Panc1 (cell line): ENCODE data around the gene CTNND2. TPM values are rescaled to one million over a fixed set of nuclear protein-coding genes. Genes with fewer than 3 reads are reported as not detected.
"Not testable (repeated sequence)": the region's sequence is repeated elsewhere in the genome, so short reads cannot be mapped to it uniquely, and the experiment has no call there.

ENCODE experiments used
- ATAC-seq: fragments of 200-7000 bp; cut with Tn5 transposase; 2 replicates; pipeline ENCODE4 v1.9.1; 2020; ENCODE audit warnings: mild to moderate bottlenecking, moderate library complexity
- BruUV-seq: library from RNA; stranded (reverse); fragments of 400-500 nt; replicated peaks from 2 replicates; lab custom pipeline; 2021; lab: Mats Ljungman, UMichigan
- CTCF ChIA-PET: fragments of 300-600 bp; sonication (Branson Sonifier 250); formaldehyde crosslinking; loops from one replicate; lab custom pipeline; 2022; ENCODE audit warnings: antibody characterized with exemption; lab: Charles Lee
- POLR2A ChIA-PET: fragments of 300-600 bp; sonication (Branson Sonifier 250); formaldehyde crosslinking; loops from one replicate; lab custom pipeline; 2022; ENCODE audit warnings: antibody characterized with exemption; lab: Charles Lee
- DNase-seq: peaks from one replicate; pipeline ENCODE4 v3.0.0-alpha.2; 2010; ENCODE audit warnings: low read depth, low spot score
- H3K27ac ChIP-seq: 2 replicates; pipeline ENCODE4 v1.5.1; 2011; ENCODE audit warnings: mild to moderate bottlenecking, low read length, inconsistent platforms
- H3K27me3 ChIP-seq: fragments of 200-500 bp; sonication (Bioruptor generic); 2 replicates; pipeline ENCODE4 v1.6.0; 2014; ENCODE audit warnings: low read length, inconsistent platforms; ENCODE audit not compliant: control insufficient read depth, insufficient read depth
- H3K36me3 ChIP-seq: fragments of 200-500 bp; sonication (Bioruptor generic); 2 replicates; pipeline ENCODE4 v1.5.1; 2014; ENCODE audit warnings: inconsistent platforms, mild to moderate bottlenecking, low read length, moderate library complexity; ENCODE audit not compliant: control insufficient read depth, insufficient read depth
- H3K4me1 ChIP-seq: 2 replicates; pipeline ENCODE4 v1.5.1; 2011; ENCODE audit warnings: inconsistent platforms, mild to moderate bottlenecking, low read length, moderate library complexity; ENCODE audit not compliant: control insufficient read depth, insufficient read depth
- H3K4me3 ChIP-seq, 2 experiments: 2 replicates each; pipeline ENCODE4 v1.5.1; 2011 to 2012; ENCODE audit warnings: low read depth in 2 of 2, low read length in 2 of 2, mild to moderate bottlenecking in 2 of 2, inconsistent platforms in 1 of 2, moderate library complexity in 1 of 2
- H3K9me3 ChIP-seq: fragments of 200-500 bp; sonication (Bioruptor generic); 2 replicates; pipeline ENCODE4 v1.5.1; 2014; ENCODE audit warnings: low read depth, mild to moderate bottlenecking, inconsistent platforms, low read length, moderate library complexity; ENCODE audit not compliant: control insufficient read depth, insufficient read depth
- POLR2AphosphoS5 ChIP-seq: IDR thresholded peaks from 2 replicates; pipeline ENCODE4 v1.6.1; 2012; ENCODE audit warnings: mild to moderate bottlenecking, low read depth, low read length, moderate library complexity
- SIN3A ChIP-seq: IDR thresholded peaks from 2 replicates; pipeline ENCODE4 v1.6.1; 2012; ENCODE audit warnings: low read depth, mild to moderate bottlenecking, low read length, moderate library complexity, borderline replicate concordance; ENCODE audit not compliant: insufficient read depth
- TCF7L2 ChIP-seq: IDR thresholded peaks from 2 replicates; pipeline ENCODE4 v1.6.1; 2011; ENCODE audit warnings: mild to moderate bottlenecking, low read depth, low read length, inconsistent platforms
- in situ Hi-C: cut with HindIII; loops from 2 replicates; pipeline ENCODE4 v1.10.0; 2016; ENCODE audit warnings: low sequenced_read_pairs, low pct_unique_long_range_greater_than_20kb
- intact Hi-C: fragments of 100-400 bp; cut with micrococcal nuclease; formaldehyde crosslinking; loops from one replicate; pipeline ENCODE4 v1.10.0; 2022; ENCODE audit not compliant: unreplicated experiment
- total RNA-seq: library from RNA; stranded (reverse); gene quantifications from one replicate; pipeline ENCODE4 v1.2.1, GENCODE V29; 2021; ENCODE audit not compliant: unreplicated experiment
- TF ChIP-seq, protein P1 (sequence below), 2 experiments: IDR thresholded peaks; 2 replicates each; pipeline ENCODE4 v1.6.1; 2011 to 2012; ENCODE audit warnings: low read depth in 2 of 2, control low read depth in 1 of 2, low read length in 1 of 2, mild to moderate bottlenecking in 1 of 2, moderate library complexity in 1 of 2; ENCODE audit not compliant: insufficient read depth in 1 of 2
- TF ChIP-seq, protein P2 (sequence below): fragments of 450-650 bp; IDR thresholded peaks from 2 replicates; pipeline ENCODE4 v1.5.1; 2017; ENCODE audit warnings: mild to moderate bottlenecking

CTNND2 gene
- total RNA-seq, 1 experiment from 2014 or later = 1.0 TPM

DNA sequence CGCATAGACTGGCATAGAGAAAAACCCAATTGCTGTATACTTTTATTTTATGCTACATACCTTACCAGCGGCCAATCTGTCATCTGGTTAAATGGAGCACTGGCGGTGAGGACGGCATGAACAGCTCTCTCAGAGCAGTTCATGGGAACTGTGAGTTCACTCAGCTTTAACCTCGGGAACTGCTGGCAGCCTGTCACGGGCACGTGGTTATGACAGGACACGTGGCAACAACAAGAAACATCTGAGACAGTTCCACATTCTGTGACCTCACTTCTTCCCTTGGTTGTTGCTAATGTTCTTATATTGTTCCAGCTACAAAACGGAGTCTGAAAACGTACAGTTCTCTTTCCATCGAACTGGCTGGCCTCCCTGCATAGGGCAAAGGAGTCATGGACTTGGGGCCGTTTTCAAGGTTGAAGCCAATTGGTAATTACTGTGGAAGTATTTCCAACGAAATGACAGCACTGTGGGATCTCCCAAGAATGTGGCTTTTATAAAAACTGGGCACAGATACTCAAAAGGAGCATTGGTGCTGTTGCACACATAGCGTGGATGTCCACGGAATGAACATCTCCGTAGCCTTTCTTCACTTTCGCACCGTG lies 896.9 kb downstream of the CTNND2 start:
- CTCF ChIA-PET = no interaction called here
- ATAC-seq (no peak), DNase-seq (no peak)
- Histone ChIP-seq H3K27ac (no peak overlapping the region), H3K36me3 (no peaks in the 10 kb centered on the region), H3K4me3 (no peak overlapping the region), H3K9me3 (no peaks in the 10 kb centered on the region), H3K27me3 (peaks cover 10% of the 10 kb centered on the region; the same call in 1 of the 2 replicates), H3K4me1 (no peaks in the 10 kb centered on the region)
- POLR2A ChIA-PET = no interaction called here
- no peak for TF ChIP-seq SIN3A
- TF ChIP-seq TCF7L2 = no peak
- TF ChIP-seq, protein P1, sequence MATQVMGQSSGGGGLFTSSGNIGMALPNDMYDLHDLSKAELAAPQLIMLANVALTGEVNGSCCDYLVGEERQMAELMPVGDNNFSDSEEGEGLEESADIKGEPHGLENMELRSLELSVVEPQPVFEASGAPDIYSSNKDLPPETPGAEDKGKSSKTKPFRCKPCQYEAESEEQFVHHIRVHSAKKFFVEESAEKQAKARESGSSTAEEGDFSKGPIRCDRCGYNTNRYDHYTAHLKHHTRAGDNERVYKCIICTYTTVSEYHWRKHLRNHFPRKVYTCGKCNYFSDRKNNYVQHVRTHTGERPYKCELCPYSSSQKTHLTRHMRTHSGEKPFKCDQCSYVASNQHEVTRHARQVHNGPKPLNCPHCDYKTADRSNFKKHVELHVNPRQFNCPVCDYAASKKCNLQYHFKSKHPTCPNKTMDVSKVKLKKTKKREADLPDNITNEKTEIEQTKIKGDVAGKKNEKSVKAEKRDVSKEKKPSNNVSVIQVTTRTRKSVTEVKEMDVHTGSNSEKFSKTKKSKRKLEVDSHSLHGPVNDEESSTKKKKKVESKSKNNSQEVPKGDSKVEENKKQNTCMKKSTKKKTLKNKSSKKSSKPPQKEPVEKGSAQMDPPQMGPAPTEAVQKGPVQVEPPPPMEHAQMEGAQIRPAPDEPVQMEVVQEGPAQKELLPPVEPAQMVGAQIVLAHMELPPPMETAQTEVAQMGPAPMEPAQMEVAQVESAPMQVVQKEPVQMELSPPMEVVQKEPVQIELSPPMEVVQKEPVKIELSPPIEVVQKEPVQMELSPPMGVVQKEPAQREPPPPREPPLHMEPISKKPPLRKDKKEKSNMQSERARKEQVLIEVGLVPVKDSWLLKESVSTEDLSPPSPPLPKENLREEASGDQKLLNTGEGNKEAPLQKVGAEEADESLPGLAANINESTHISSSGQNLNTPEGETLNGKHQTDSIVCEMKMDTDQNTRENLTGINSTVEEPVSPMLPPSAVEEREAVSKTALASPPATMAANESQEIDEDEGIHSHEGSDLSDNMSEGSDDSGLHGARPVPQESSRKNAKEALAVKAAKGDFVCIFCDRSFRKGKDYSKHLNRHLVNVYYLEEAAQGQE (IDR thresholded peaks at IDR 0.05; ENCODE audit: insufficient read depth in 1 of 2, low read depth in 2 of 2, low read length in 1 of 2) = no peak
- no peak for TF ChIP-seq POLR2AphosphoS5
- TF ChIP-seq, protein P2, sequence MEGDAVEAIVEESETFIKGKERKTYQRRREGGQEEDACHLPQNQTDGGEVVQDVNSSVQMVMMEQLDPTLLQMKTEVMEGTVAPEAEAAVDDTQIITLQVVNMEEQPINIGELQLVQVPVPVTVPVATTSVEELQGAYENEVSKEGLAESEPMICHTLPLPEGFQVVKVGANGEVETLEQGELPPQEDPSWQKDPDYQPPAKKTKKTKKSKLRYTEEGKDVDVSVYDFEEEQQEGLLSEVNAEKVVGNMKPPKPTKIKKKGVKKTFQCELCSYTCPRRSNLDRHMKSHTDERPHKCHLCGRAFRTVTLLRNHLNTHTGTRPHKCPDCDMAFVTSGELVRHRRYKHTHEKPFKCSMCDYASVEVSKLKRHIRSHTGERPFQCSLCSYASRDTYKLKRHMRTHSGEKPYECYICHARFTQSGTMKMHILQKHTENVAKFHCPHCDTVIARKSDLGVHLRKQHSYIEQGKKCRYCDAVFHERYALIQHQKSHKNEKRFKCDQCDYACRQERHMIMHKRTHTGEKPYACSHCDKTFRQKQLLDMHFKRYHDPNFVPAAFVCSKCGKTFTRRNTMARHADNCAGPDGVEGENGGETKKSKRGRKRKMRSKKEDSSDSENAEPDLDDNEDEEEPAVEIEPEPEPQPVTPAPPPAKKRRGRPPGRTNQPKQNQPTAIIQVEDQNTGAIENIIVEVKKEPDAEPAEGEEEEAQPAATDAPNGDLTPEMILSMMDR = no peak
- in situ Hi-C loops = no loop called here
- BruUV-seq = no TSS peak
- intact Hi-C loops = no loop called here

DNA sequence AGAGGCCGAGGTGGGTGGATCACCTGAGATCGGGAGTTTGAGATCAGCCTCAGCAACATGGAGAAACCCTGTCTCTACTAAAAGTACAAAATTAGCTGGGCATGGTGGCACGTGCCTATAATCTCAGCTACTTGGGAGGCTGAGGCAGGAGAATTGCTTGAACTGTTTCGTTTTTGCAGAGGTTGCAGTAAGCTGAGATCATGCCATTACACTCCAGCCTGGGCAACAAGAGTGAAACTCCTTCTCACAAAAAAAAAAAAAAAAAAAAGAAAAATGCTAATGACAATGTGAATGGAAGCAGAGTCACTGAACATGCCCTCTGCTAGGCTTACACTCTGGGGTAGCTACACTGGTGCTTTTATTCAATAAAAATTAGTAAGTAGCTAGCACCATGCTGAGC lies 899.7 kb downstream of the CTNND2 start:
- CTCF ChIA-PET = interaction anchor here (0.6 kb wide), 1 partner anchor 1119 kb away, joined by 9 read pairs; no protein-coding TSS in a partner anchor
- in situ Hi-C loops, POLR2A ChIA-PET, H3K9me3 ChIP-seq, DNase-seq, H3K27ac ChIP-seq, H3K36me3 ChIP-seq, H3K4me3 ChIP-seq, BruUV-seq, intact Hi-C loops, H3K27me3 ChIP-seq, ATAC-seq, H3K4me1 ChIP-seq: not testable (repeated sequence)

DNA sequence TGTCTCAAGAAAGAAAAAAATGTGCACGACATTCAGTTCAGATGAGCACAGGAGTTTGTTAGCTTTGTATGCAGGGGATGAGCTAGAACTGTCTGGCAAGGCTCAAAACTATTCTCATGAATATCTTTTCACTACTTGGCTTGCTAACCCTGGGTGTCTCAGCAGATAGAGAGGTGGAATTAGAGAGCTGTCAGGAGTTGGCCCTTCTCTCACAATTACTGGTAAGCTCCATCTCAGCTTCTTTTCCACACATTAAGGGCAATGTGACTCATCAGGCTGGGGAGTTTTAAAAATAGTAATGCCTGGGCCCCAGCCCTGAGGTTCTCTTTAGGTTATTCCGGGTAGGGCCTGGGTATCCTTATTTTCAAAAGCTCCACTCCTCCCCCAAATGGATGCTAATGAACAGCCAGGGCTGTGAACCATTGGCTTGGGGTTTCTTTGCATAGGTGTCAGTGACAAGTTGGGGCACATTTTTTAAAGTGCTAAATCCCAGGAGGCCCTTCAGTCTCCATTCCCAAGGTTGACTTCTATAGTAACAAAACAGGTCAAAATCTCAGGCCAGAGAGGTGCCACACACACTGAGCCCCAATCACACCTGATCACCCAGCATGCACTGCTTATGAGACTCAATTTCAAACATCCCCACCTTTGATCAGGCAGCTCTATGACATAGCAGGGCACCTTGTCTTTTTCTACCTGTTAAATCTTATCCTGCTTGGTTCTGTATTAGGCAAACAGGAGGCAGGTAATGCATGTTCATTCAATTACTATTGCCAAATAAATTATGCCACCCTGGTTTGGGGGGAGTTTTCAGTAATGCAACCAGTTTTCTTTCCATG lies 903.5 kb downstream of the CTNND2 start:
- BruUV-seq = no TSS peak
- TF ChIP-seq, protein P1 (IDR thresholded peaks at IDR 0.05; ENCODE audit: insufficient read depth in 1 of 2, low read depth in 2 of 2, low read length in 1 of 2) = no peak
- TF ChIP-seq TCF7L2 = no peak
- no peak for TF ChIP-seq POLR2AphosphoS5
- TF ChIP-seq, protein P2 = no peak
- TF ChIP-seq SIN3A = no peak
- intact Hi-C loops = no loop called here
- in situ Hi-C loops = no loop called here
- H3K4me1 ChIP-seq = no peaks in the 10 kb centered on the region
- H3K36me3 ChIP-seq = no peaks in the 10 kb centered on the region
- H3K9me3 ChIP-seq = no peaks in the 10 kb centered on the region
- H3K27ac ChIP-seq = no peak overlapping the region
- ChIA-PET POLR2A (no interaction called here), CTCF (no interaction called here)
- H3K4me3 ChIP-seq = no peak overlapping the region
- DNase-seq (no peak), ATAC-seq (no peak)
- peaks cover 6% of the 10 kb centered on the region; the same call in 1 of the 2 replicates for H3K27me3 ChIP-seq
